Peyer's patch (tissue), 4 donors: Measurements from ENCODE around the gene TTC1.

Source experiments
- POLR2A ChIP-seq, 2 donors: fragments of 450-650 bp; IDR thresholded peaks; one replicate each; pipeline ENCODE4 v1.5.1; 2017; ENCODE audit warnings: antibody characterized with exemption in 2 of 2, mild to moderate bottlenecking in 2 of 2, moderate library complexity in 2 of 2
- TF ChIP-seq, protein P1 (sequence below), 6 experiments: fragments of 450-650 bp in 4 of 6; fragments of 200-600 bp in 2 of 6; sonication (generic) in 1 of 6; IDR thresholded peaks; one replicate each; pipeline ENCODE4 v1.5.1; 2017 to 2019; ENCODE audit warnings: antibody characterized with exemption in 6 of 6, mild to moderate bottlenecking in 3 of 6, moderate library complexity in 1 of 6

- TF ChIP-seq, protein P1, sequence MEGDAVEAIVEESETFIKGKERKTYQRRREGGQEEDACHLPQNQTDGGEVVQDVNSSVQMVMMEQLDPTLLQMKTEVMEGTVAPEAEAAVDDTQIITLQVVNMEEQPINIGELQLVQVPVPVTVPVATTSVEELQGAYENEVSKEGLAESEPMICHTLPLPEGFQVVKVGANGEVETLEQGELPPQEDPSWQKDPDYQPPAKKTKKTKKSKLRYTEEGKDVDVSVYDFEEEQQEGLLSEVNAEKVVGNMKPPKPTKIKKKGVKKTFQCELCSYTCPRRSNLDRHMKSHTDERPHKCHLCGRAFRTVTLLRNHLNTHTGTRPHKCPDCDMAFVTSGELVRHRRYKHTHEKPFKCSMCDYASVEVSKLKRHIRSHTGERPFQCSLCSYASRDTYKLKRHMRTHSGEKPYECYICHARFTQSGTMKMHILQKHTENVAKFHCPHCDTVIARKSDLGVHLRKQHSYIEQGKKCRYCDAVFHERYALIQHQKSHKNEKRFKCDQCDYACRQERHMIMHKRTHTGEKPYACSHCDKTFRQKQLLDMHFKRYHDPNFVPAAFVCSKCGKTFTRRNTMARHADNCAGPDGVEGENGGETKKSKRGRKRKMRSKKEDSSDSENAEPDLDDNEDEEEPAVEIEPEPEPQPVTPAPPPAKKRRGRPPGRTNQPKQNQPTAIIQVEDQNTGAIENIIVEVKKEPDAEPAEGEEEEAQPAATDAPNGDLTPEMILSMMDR (IDR thresholded peaks at IDR 0.05): no peak
- no peak for TF ChIP-seq POLR2A (IDR thresholded peaks at IDR 0.05)
Observed at GRCh38 chr5:160079753-160080152, 70.8 kb downstream of the TTC1 start.
